GM23338 (cell line): Measurements from ENCODE around the gene URI1. TPM values are rescaled to one million over a fixed set of nuclear protein-coding genes. Genes with fewer than 3 reads are reported as not detected.

Experiments used
- ATAC-seq: fragments of 200-7000 bp; cut with Tn5 transposase; 3 replicates; pipeline ENCODE4 v1.9.1; 2020
- DNase-seq: peaks from one replicate; pipeline ENCODE4 v3.0.0-alpha.2; 2015; ENCODE audit warnings: low spot score
- H2AFZ ChIP-seq: fragments of 200-600 bp; sonication (generic); 2 replicates; pipeline ENCODE4 v1.8.0; 2016; ENCODE audit warnings: antibody characterized with exemption, mild to moderate bottlenecking, moderate library complexity
- H3F3A ChIP-seq: fragments of 200-600 bp; sonication (generic); replicated peaks from 2 replicates; pipeline ENCODE4 v1.8.0; 2017; ENCODE audit warnings: antibody characterized with exemption, mixed run types, low read depth
- H3K27ac ChIP-seq: fragments of 200-600 bp; sonication (generic); 2 replicates; pipeline ENCODE4 v1.6.1; 2016; ENCODE audit warnings: low read depth
- H3K27me3 ChIP-seq: fragments of 200-600 bp; sonication (generic); 2 replicates; pipeline ENCODE4 v1.8.0; 2016; ENCODE audit warnings: mild to moderate bottlenecking, mixed run types, moderate library complexity; ENCODE audit not compliant: insufficient read depth
- H3K36me3 ChIP-seq: fragments of 200-600 bp; sonication (generic); 2 replicates; pipeline ENCODE4 v1.8.0; 2016; ENCODE audit warnings: mild to moderate bottlenecking; ENCODE audit not compliant: insufficient read depth
- H3K4me1 ChIP-seq: fragments of 200-600 bp; sonication (generic); 2 replicates; pipeline ENCODE4 v1.8.0; 2016; ENCODE audit warnings: mild to moderate bottlenecking, moderate library complexity; ENCODE audit not compliant: insufficient read depth
- H3K4me2 ChIP-seq: fragments of 200-600 bp; sonication (generic); 2 replicates; pipeline ENCODE4 v1.7.1; 2017; ENCODE audit warnings: mixed run types
- H3K4me3 ChIP-seq: fragments of 200-600 bp; sonication (generic); 2 replicates; pipeline ENCODE4 v1.6.1; 2016; ENCODE audit warnings: mixed run types
- H3K79me2 ChIP-seq: fragments of 200-600 bp; sonication (generic); replicated peaks from 2 replicates; pipeline ENCODE4 v1.8.0; 2017; ENCODE audit warnings: mild to moderate bottlenecking; ENCODE audit not compliant: insufficient read depth
- H3K9me2 ChIP-seq: fragments of 200-600 bp; sonication (generic); 2 replicates; pipeline ENCODE4 v1.8.0; 2017; ENCODE audit not compliant: insufficient read depth
- H4K20me1 ChIP-seq: fragments of 200-600 bp; sonication (generic); replicated peaks from 2 replicates; pipeline ENCODE4 v1.8.0; 2017; ENCODE audit warnings: mild to moderate bottlenecking; ENCODE audit not compliant: insufficient read depth
- H3K27ac Mint-ChIP-seq: 2 replicates; pipeline ENCODE4 v1.8.0; 2020; ENCODE audit warnings: inconsistent platforms, mild to moderate bottlenecking, moderate library complexity, mixed read lengths
- H3K27me3 Mint-ChIP-seq: 3 replicates; pipeline ENCODE4 v1.8.0; 2022; ENCODE audit warnings: low read depth, mild to moderate bottlenecking, moderate library complexity, mixed read lengths, inconsistent platforms; ENCODE audit not compliant: insufficient read depth, poor library complexity
- H3K36me3 Mint-ChIP-seq: 3 replicates; pipeline ENCODE4 v1.8.0; 2021; ENCODE audit warnings: low read depth, mild to moderate bottlenecking, inconsistent platforms, moderate library complexity, mixed read lengths
- H3K4me1 Mint-ChIP-seq: 3 replicates; pipeline ENCODE4 v1.8.0; 2020; ENCODE audit warnings: mild to moderate bottlenecking, inconsistent platforms, mixed read lengths
- H3K4me3 Mint-ChIP-seq: 3 replicates; pipeline ENCODE4 v1.8.0; 2021; ENCODE audit warnings: moderate library complexity, mild to moderate bottlenecking, inconsistent platforms, mixed read lengths
- H3K9me3 Mint-ChIP-seq: 3 replicates; pipeline ENCODE4 v1.8.0; 2020; ENCODE audit warnings: moderate library complexity, mild to moderate bottlenecking, inconsistent platforms, mixed read lengths
- CREB1 ChIP-seq: fragments of 250-450 bp; sonication (Bioruptor Pico); IDR thresholded peaks from 2 replicates; pipeline ENCODE4 v1.5.0; 2020; ENCODE audit warnings: low read depth, mild to moderate bottlenecking, moderate library complexity
- EZH2 ChIP-seq: fragments of 200-600 bp; sonication (generic); IDR thresholded peaks from one replicate; pipeline ENCODE4 v1.8.0; 2017; ENCODE audit warnings: antibody characterized with exemption, mild to moderate bottlenecking, low read depth; ENCODE audit not compliant: unreplicated experiment
- EZH2phosphoT487 ChIP-seq: fragments of 200-600 bp; sonication (generic); IDR thresholded peaks from one replicate; pipeline ENCODE4 v1.8.1; 2018; ENCODE audit warnings: antibody characterized with exemption; ENCODE audit not compliant: unreplicated experiment
- STAT1 ChIP-seq: IDR thresholded peaks from one replicate; pipeline ENCODE4 v1.6.1; 2016; ENCODE audit warnings: antibody characterized with exemption; ENCODE audit not compliant: unreplicated experiment
- ZNF331 ChIP-seq: fragments of 250-450 bp; sonication (Bioruptor Pico); IDR thresholded peaks from 2 replicates; pipeline ENCODE4 v1.5.0; 2020; ENCODE audit warnings: low read depth, mild to moderate bottlenecking, moderate library complexity
- polyA plus RNA-seq: library from polyadenylated mRNA; unstranded; fragments of >200 nt; fragmentation: Nextera tagmentation; extraction: Ambion mirVana; gene quantifications from 2 replicates; pipeline ENCODE4 v1.2.1, GENCODE V29; 2016
- total RNA-seq: library from RNA; depleted of rRNA; stranded (reverse); fragments of >200 nt; shearing (Covaris generic); gene quantifications from 2 replicates; pipeline ENCODE4 v1.2.3, GENCODE V29; 2014
- TF ChIP-seq, protein P1 (sequence below), 2 experiments: fragments of 200-600 bp in 1 of 2; sonication (generic) in 1 of 2; conservative IDR thresholded peaks; 2 replicates each; pipeline versions ENCODE4 v1.5.1 to v1.6.1; 2016 to 2017; ENCODE audit warnings: antibody characterized with exemption in 2 of 2, low read depth in 2 of 2, mild to moderate bottlenecking in 2 of 2, moderate library complexity in 1 of 2
- TF ChIP-seq, protein P2 (sequence below): IDR thresholded peaks from one replicate; pipeline ENCODE4 v1.6.1; 2018; ENCODE audit warnings: antibody characterized with exemption; ENCODE audit not compliant: unreplicated experiment

The URI1 gene
- total and polyA plus RNA-seq, 2 experiments from 2014 or later = 27.6 to 68.4 TPM

DNA sequence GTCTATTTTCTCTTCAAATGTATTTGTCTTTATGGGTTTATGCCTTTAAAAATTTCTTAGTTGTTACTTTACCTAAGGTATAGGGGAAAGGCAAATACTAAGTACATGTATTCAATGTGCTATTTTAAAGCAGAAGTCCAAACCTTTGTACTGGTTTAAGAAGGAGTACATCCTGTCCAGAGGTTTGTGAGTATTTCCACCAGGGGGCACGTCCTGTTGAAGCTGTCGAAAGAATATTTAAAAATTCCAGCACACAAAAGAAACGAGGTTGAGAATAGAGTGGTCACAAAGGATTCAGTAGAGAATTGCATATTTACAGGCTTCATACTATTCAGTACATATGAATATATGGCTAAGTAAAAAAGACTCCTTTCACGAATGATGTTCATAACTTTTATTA, 59.8 kb downstream of the URI1 start:
- no peak overlapping the region for H3K27ac ChIP-seq
- peaks cover 73% of the 10 kb centered on the region for H3K79me2 ChIP-seq
- Mint-ChIP-seq H3K4me1 (peaks cover 22% of the 10 kb centered on the region; the same call in 2 of the 3 replicates), H3K4me3 (no peak overlapping the region), H3K36me3 (peaks cover 12% of the 10 kb centered on the region), H3K27me3 (no peaks in the 10 kb centered on the region), H3K9me3 (peaks cover 2% of the 10 kb centered on the region; the same call in 1 of the 3 replicates), H3K27ac (no peak overlapping the region; the same call in 1 of the 2 replicates)
- no peak overlapping the region for H3K4me2 ChIP-seq
- H4K20me1 ChIP-seq = peaks cover 5% of the 10 kb centered on the region; the same call in 1 of the 2 replicates
- no peaks in the 10 kb centered on the region for H3F3A ChIP-seq
- DNase-seq = no peak
- TF ChIP-seq, protein P1, sequence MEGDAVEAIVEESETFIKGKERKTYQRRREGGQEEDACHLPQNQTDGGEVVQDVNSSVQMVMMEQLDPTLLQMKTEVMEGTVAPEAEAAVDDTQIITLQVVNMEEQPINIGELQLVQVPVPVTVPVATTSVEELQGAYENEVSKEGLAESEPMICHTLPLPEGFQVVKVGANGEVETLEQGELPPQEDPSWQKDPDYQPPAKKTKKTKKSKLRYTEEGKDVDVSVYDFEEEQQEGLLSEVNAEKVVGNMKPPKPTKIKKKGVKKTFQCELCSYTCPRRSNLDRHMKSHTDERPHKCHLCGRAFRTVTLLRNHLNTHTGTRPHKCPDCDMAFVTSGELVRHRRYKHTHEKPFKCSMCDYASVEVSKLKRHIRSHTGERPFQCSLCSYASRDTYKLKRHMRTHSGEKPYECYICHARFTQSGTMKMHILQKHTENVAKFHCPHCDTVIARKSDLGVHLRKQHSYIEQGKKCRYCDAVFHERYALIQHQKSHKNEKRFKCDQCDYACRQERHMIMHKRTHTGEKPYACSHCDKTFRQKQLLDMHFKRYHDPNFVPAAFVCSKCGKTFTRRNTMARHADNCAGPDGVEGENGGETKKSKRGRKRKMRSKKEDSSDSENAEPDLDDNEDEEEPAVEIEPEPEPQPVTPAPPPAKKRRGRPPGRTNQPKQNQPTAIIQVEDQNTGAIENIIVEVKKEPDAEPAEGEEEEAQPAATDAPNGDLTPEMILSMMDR (conservative IDR thresholded peaks at IDR 0.05; ENCODE audit: low read depth in 2 of 2) = peak in 1 of 2 experiments; percentile 23; a peak in 1 of 4 replicates
- no peak for TF ChIP-seq STAT1
- TF ChIP-seq, protein P2, sequence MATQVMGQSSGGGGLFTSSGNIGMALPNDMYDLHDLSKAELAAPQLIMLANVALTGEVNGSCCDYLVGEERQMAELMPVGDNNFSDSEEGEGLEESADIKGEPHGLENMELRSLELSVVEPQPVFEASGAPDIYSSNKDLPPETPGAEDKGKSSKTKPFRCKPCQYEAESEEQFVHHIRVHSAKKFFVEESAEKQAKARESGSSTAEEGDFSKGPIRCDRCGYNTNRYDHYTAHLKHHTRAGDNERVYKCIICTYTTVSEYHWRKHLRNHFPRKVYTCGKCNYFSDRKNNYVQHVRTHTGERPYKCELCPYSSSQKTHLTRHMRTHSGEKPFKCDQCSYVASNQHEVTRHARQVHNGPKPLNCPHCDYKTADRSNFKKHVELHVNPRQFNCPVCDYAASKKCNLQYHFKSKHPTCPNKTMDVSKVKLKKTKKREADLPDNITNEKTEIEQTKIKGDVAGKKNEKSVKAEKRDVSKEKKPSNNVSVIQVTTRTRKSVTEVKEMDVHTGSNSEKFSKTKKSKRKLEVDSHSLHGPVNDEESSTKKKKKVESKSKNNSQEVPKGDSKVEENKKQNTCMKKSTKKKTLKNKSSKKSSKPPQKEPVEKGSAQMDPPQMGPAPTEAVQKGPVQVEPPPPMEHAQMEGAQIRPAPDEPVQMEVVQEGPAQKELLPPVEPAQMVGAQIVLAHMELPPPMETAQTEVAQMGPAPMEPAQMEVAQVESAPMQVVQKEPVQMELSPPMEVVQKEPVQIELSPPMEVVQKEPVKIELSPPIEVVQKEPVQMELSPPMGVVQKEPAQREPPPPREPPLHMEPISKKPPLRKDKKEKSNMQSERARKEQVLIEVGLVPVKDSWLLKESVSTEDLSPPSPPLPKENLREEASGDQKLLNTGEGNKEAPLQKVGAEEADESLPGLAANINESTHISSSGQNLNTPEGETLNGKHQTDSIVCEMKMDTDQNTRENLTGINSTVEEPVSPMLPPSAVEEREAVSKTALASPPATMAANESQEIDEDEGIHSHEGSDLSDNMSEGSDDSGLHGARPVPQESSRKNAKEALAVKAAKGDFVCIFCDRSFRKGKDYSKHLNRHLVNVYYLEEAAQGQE = no peak
- no peak for TF ChIP-seq EZH2
- TF ChIP-seq CREB1 (CRISPR knock-in tag) = no peak
- no peaks in the 10 kb centered on the region for H3K27me3 ChIP-seq
- no peak for ATAC-seq
- 0 out of 2 replicates have a peak, but pooled peaks cover 10% of the 10 kb centered on the region for H3K4me1 ChIP-seq
- H2AFZ ChIP-seq = no peak overlapping the region
- no peaks in the 10 kb centered on the region for H3K36me3 ChIP-seq
- H3K9me2 ChIP-seq = no peaks in the 10 kb centered on the region
- no peak overlapping the region for H3K4me3 ChIP-seq

DNA sequence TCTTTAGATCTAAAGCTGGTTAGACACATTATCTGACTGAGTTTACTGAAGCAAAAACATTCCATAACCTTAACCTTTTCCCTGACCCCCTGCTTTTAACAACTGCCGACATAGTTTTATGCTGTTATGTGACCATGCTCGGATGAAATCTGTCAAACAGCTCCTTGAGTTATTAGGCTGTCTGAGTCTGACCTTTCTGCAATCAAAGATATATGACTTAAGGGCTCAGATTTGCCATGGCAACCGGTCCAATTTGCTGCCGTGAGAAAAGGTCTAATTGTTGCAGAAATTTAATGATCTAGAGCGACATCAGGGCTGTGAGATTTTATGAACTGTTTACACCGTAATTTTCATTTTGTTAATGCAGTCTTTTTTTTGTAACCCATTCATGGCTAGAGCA, 61.8 kb downstream of the URI1 start:
- H3K4me2 ChIP-seq = no peak overlapping the region
- TF ChIP-seq, protein P2 = no peak
- TF ChIP-seq ZNF331 (CRISPR knock-in tag) (no peak), EZH2phosphoT487 (no peak), CREB1 (CRISPR knock-in tag) (no peak)
- TF ChIP-seq, protein P1 (conservative IDR thresholded peaks at IDR 0.05; ENCODE audit: low read depth in 2 of 2) = no peak

More for the DNA sequence above, 61.8 kb downstream of the URI1 start:
- Mint-ChIP-seq H3K9me3 (peaks cover 2% of the 10 kb centered on the region; the same call in 1 of the 3 replicates), H3K27me3 (no peaks in the 10 kb centered on the region), H3K4me1 (peaks cover 22% of the 10 kb centered on the region; the same call in 2 of the 3 replicates), H3K27ac (no peak overlapping the region), H3K36me3 (peaks cover 14% of the 10 kb centered on the region), H3K4me3 (no peak overlapping the region)
- Histone ChIP-seq H3K4me3 (no peak overlapping the region), H3K4me1 (0 out of 2 replicates have a peak, but pooled peaks cover 10% of the 10 kb centered on the region), H3K27ac (no peak overlapping the region), H3F3A (no peaks in the 10 kb centered on the region), H4K20me1 (no peaks in the 10 kb centered on the region), H3K27me3 (no peaks in the 10 kb centered on the region), H3K9me2 (no peaks in the 10 kb centered on the region), H3K79me2 (peaks cover 52% of the 10 kb centered on the region), H2AFZ (no peak overlapping the region), H3K36me3 (no peaks in the 10 kb centered on the region)
- DNase-seq (no peak), ATAC-seq (no peak)
